Panc1 (cell line): Measurements from ENCODE around the gene SPIN2A. TPM values are rescaled to one million over a fixed set of nuclear protein-coding genes. Genes with fewer than 3 reads are reported as not detected.

ENCODE experiments used
- ATAC-seq: fragments of 200-7000 bp; cut with Tn5 transposase; 2 replicates; pipeline ENCODE4 v1.9.1; 2020; ENCODE audit warnings: mild to moderate bottlenecking, moderate library complexity
- BruUV-seq: library from RNA; stranded (reverse); fragments of 400-500 nt; replicated peaks from 2 replicates; lab custom pipeline; 2021; lab: Mats Ljungman, UMichigan
- CTCF ChIA-PET: fragments of 300-600 bp; sonication (Branson Sonifier 250); formaldehyde crosslinking; loops from one replicate; lab custom pipeline; 2022; ENCODE audit warnings: antibody characterized with exemption; lab: Charles Lee
- POLR2A ChIA-PET: fragments of 300-600 bp; sonication (Branson Sonifier 250); formaldehyde crosslinking; loops from one replicate; lab custom pipeline; 2022; ENCODE audit warnings: antibody characterized with exemption; lab: Charles Lee
- DNase-seq: peaks from one replicate; pipeline ENCODE4 v3.0.0-alpha.2; 2010; ENCODE audit warnings: low read depth, low spot score
- H3K27ac ChIP-seq: 2 replicates; pipeline ENCODE4 v1.5.1; 2011; ENCODE audit warnings: mild to moderate bottlenecking, low read length, inconsistent platforms
- H3K27me3 ChIP-seq: fragments of 200-500 bp; sonication (Bioruptor generic); 2 replicates; pipeline ENCODE4 v1.6.0; 2014; ENCODE audit warnings: low read length, inconsistent platforms; ENCODE audit not compliant: control insufficient read depth, insufficient read depth
- H3K36me3 ChIP-seq: fragments of 200-500 bp; sonication (Bioruptor generic); 2 replicates; pipeline ENCODE4 v1.5.1; 2014; ENCODE audit warnings: inconsistent platforms, mild to moderate bottlenecking, low read length, moderate library complexity; ENCODE audit not compliant: control insufficient read depth, insufficient read depth
- H3K4me1 ChIP-seq: 2 replicates; pipeline ENCODE4 v1.5.1; 2011; ENCODE audit warnings: inconsistent platforms, mild to moderate bottlenecking, low read length, moderate library complexity; ENCODE audit not compliant: control insufficient read depth, insufficient read depth
- H3K4me3 ChIP-seq, 2 experiments: 2 replicates each; pipeline ENCODE4 v1.5.1; 2011 to 2012; ENCODE audit warnings: low read depth in 2 of 2, low read length in 2 of 2, mild to moderate bottlenecking in 2 of 2, inconsistent platforms in 1 of 2, moderate library complexity in 1 of 2
- H3K9me3 ChIP-seq: fragments of 200-500 bp; sonication (Bioruptor generic); 2 replicates; pipeline ENCODE4 v1.5.1; 2014; ENCODE audit warnings: low read depth, mild to moderate bottlenecking, inconsistent platforms, low read length, moderate library complexity; ENCODE audit not compliant: control insufficient read depth, insufficient read depth
- POLR2AphosphoS5 ChIP-seq: IDR thresholded peaks from 2 replicates; pipeline ENCODE4 v1.6.1; 2012; ENCODE audit warnings: mild to moderate bottlenecking, low read depth, low read length, moderate library complexity
- REST ChIP-seq, 2 experiments: IDR thresholded peaks; 2 replicates each; pipeline ENCODE4 v1.6.1; 2011 to 2012; ENCODE audit warnings: low read depth in 2 of 2, control low read depth in 1 of 2, low read length in 1 of 2, mild to moderate bottlenecking in 1 of 2, moderate library complexity in 1 of 2; ENCODE audit not compliant: insufficient read depth in 1 of 2
- SIN3A ChIP-seq: IDR thresholded peaks from 2 replicates; pipeline ENCODE4 v1.6.1; 2012; ENCODE audit warnings: low read depth, mild to moderate bottlenecking, low read length, moderate library complexity, borderline replicate concordance; ENCODE audit not compliant: insufficient read depth
- TCF7L2 ChIP-seq: IDR thresholded peaks from 2 replicates; pipeline ENCODE4 v1.6.1; 2011; ENCODE audit warnings: mild to moderate bottlenecking, low read depth, low read length, inconsistent platforms
- in situ Hi-C: cut with HindIII; loops from 2 replicates; pipeline ENCODE4 v1.10.0; 2016; ENCODE audit warnings: low sequenced_read_pairs, low pct_unique_long_range_greater_than_20kb
- intact Hi-C: fragments of 100-400 bp; cut with micrococcal nuclease; formaldehyde crosslinking; loops from one replicate; pipeline ENCODE4 v1.10.0; 2022; ENCODE audit not compliant: unreplicated experiment
- total RNA-seq: library from RNA; stranded (reverse); gene quantifications from one replicate; pipeline ENCODE4 v1.2.1, GENCODE V29; 2021; ENCODE audit not compliant: unreplicated experiment
- TF ChIP-seq, protein P1 (sequence below): fragments of 450-650 bp; IDR thresholded peaks from 2 replicates; pipeline ENCODE4 v1.5.1; 2017; ENCODE audit warnings: mild to moderate bottlenecking

Gene SPIN2A
- total RNA-seq, 1 experiment from 2014 or later, result 1.3 TPM

DNA sequence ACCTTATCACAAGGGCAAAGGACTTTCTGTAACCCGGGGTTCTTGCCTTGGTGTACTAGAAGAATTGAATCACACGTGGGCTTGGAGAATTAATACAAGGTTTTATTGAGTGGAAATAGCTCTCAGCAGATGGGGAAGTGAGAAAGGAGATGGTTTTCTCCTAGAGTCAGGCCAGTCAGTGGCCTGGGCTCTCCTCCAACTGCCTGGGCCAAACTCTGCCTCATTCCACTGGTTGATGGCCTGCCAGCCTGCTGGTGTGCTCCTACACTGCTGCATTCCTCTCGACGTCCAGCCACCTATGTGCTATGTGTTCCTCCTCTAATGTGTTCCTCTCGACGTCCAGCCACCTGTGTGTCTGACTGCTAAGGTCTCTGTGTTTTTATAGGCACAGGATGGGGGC lies 35.3 kb upstream of the SPIN2A start:
- Histone ChIP-seq H3K9me3 (no peaks in the 10 kb centered on the region), H3K27me3 (no peaks in the 10 kb centered on the region), H3K4me3 (no peak overlapping the region), H3K4me1 (no peaks in the 10 kb centered on the region), H3K36me3 (no peaks in the 10 kb centered on the region), H3K27ac (no peak overlapping the region)
- TF ChIP-seq SIN3A (no peak), REST (IDR thresholded peaks at IDR 0.05; ENCODE audit: insufficient read depth in 1 of 2, low read depth in 2 of 2, low read length in 1 of 2) (no peak), POLR2AphosphoS5 (no peak), TCF7L2 (no peak)
- TF ChIP-seq, protein P1, sequence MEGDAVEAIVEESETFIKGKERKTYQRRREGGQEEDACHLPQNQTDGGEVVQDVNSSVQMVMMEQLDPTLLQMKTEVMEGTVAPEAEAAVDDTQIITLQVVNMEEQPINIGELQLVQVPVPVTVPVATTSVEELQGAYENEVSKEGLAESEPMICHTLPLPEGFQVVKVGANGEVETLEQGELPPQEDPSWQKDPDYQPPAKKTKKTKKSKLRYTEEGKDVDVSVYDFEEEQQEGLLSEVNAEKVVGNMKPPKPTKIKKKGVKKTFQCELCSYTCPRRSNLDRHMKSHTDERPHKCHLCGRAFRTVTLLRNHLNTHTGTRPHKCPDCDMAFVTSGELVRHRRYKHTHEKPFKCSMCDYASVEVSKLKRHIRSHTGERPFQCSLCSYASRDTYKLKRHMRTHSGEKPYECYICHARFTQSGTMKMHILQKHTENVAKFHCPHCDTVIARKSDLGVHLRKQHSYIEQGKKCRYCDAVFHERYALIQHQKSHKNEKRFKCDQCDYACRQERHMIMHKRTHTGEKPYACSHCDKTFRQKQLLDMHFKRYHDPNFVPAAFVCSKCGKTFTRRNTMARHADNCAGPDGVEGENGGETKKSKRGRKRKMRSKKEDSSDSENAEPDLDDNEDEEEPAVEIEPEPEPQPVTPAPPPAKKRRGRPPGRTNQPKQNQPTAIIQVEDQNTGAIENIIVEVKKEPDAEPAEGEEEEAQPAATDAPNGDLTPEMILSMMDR, result no peak
- ChIA-PET POLR2A (no interaction called here), CTCF (no interaction called here)
- ATAC-seq (no peak), DNase-seq (no peak)
- in situ Hi-C loops, result no loop called here
- intact Hi-C loops, result no loop called here
- BruUV-seq, result no TSS peak

DNA sequence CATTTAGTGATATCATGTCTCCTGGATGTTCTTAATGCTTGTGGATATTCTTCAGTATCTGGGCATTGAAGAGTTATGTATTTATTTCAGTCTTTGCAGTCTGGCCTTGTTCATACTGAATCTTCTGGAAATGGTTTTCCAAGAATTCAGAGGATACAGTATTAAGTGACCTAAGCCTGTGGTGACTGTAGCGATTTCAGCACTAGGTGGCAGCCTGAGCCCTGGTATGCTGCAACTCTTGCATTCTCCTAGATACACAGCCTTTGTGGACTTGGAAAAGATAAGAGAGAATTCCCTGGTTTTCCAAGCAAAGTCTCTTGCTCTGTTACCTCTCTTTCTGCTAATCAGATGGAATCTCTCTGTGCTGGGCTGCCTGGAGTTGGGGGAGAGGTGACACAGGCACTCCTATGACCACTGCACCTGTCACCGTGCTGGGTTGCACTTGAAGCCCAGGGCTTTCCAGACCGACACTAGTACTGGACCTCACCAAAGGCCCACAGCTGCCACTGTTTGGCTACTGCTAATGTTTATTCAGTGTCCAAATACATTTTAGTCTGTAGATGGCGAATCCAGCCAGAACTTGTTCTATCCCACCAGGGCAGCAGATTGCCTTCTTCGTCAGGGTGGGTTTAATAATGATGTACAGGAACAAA lies 19.3 kb upstream of the SPIN2A start:
- H3K4me1 ChIP-seq, result no peaks in the 10 kb centered on the region
- no peak overlapping the region for H3K4me3 ChIP-seq
- no peaks in the 10 kb centered on the region for H3K36me3 ChIP-seq
- no peaks in the 10 kb centered on the region for H3K9me3 ChIP-seq
- DNase-seq, result peak; percentile 10
- peak; percentile 82; the same call in 1 of the 2 replicates for ATAC-seq
- in situ Hi-C loops, result no loop called here
- CTCF ChIA-PET, result no interaction called here
- POLR2A ChIA-PET, result no interaction called here
- intact Hi-C loops, result no loop called here
- TF ChIP-seq TCF7L2 (no peak), REST (IDR thresholded peaks at IDR 0.05; ENCODE audit: insufficient read depth in 1 of 2, low read depth in 2 of 2, low read length in 1 of 2) (no peak), SIN3A (no peak), POLR2AphosphoS5 (no peak)
- TF ChIP-seq, protein P1, result peak; percentile 65
- no peaks in the 10 kb centered on the region for H3K27me3 ChIP-seq
- BruUV-seq, result no TSS peak
- H3K27ac ChIP-seq, result no peak overlapping the region
